Limb (tissue), 2 donors: Measurements from ENCODE around the gene PKIB.
"Not testable (repeated sequence)": the region's sequence is repeated elsewhere in the genome, so short reads cannot be mapped to it uniquely, and the experiment has no call there.

Experiments used
- DNase-seq, 2 donors: peaks; one replicate each; pipeline ENCODE4 v3.0.0-alpha.2; 2016; ENCODE audit errors: extremely low spot score in 2 of 2

The PKIB gene, protein sequence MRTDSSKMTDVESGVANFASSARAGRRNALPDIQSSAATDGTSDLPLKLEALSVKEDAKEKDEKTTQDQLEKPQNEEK

GRCh38 chr6:122609881-122610689 lies at the start of gene PKIB:
Gene PKIB, plus strand, starts transcription at chr6:122610405. Its CDS starts 107,390 bp downstream, at chr6:122717795.
- DNase-seq: peak; percentile 58 to 80

GRCh38 chr6:122563364-122564052 lies 46.7 kb upstream of the PKIB start:
- DNase-seq: no peak

DNA sequence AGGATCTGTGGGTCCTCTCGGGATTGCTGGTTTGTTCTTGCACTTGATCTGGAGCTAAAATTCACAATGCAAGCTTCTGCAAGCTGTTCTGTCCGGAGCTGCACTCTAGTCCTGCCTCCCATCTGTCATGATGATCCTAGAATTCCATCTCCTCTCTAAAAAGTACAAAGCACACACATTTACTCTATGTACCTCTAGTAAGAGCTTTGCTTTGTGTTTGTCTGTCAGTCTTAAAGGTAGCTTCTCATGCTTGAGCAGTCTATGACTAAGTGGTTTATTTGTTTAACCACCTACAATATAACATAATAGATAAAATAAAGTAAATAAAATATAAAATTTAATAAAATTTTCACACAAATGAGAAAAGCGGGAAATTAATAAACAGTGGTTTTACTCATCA lies 46.0 kb upstream of the PKIB start:
- DNase-seq: no peak

- no peak for DNase-seq
These were observed 44.5 kb upstream of the PKIB start for GRCh38 chr6:122565708-122566107.

DNA sequence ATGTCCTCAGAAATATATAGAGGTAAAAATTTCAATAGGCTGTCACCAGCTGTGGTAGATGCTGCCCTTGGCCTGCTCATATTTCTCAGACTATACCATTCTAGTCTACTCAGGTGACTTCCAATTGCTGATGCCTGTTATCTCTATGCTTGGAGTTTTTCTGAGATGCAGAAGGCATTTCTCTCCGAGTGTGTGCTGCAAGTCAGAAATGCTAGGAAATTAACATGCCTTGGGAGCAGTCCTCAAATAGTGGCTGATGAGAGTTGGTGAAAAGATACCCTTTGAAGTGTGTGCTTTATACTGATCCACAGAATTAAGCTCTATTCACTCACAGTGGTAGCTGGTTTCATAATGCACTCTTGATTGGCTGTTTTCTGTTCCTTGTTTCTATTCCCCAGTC lies 43.2 kb upstream of the PKIB start:
- DNase-seq: no peak

DNA sequence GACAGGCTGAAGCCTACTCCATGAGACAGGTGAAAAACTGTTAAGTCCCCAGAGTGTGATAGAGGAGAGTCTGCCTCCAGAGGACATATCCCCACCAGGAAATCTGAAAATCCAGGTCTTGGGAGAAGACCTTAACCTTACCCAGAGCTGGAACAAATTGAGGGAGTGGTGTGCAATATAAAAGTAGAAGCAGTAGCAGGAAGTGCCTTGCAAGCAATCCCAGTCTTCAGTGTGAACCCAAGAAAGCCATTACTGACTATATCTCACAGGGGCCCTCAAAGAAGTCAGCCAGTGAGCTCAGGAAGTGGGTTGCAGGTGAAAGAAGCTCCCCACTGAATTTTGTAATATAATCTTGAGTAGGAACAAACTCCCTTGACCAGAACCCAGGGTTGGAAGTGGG lies 41.9 kb upstream of the PKIB start:
- no peak for DNase-seq

DNA sequence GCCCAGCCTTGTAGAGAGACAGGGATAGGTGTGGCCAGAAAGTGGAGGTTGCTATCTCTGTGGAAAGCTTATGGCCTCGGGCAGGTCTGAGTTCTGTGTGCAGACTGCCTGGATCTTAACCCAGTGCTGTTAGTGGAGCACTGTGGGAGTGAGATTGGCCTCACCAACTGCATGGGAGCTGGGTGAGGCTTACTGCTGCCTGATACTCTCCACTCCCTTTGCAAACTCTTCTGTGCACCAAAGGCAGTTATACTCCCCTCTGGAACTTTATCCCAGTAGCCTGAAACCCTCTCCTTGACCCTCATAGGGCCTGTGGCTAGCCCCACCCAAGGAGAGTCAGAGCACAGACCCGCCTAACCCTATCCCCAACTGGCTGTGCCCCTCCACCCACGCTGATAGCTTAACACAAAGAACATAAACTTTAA lies 41.4 kb upstream of the PKIB start:
- DNase-seq: no peak

GRCh38 chr6:122569230-122569771 lies 40.9 kb upstream of the PKIB start:
- no peak for DNase-seq

DNA sequence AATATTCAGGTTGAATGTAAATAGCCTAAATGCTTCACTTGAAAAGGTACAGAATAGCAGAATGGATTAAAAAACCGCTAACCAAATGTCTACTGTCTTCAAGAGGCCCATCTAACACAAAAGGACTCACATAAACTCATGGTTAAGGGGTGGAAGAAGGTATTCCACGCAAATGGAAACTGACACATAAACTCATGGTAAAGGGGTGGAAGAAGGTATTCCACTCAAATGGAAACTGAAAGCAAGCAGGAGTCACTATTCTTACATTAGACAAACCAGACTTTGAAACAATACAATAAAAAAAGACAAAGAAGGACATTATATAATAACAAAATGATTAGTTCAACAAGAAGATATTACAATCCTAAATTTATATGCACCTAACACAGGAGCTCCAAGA lies 38.3 kb upstream of the PKIB start:
- no peak for DNase-seq

DNA sequence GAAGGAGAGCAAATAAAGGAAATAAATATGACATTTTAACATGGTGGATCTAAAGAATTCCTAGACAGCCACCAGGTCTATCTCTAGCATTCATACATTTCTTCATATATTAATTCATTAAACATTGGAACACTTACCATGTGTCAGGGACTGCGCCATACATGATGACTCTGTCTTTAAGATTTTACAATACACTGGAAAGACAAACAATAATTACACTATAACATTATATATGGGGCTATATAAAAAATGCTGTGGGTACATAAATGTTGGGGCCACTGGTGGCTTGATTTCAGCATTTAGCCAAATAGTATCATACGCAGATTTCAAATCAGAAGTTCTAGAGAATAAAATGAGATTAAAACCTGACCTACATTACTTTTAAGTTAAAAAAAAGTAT lies 33.3 kb upstream of the PKIB start:
- DNase-seq: no peak

- no peak for DNase-seq
These were observed 31.2 kb upstream of the PKIB start for GRCh38 chr6:122578961-122579360.

GRCh38 chr6:122580737-122581136 lies 29.5 kb upstream of the PKIB start:
- DNase-seq: no peak

- DNase-seq: no peak
These were observed 21.1 kb upstream of the PKIB start for GRCh38 chr6:122589115-122589514.

DNA sequence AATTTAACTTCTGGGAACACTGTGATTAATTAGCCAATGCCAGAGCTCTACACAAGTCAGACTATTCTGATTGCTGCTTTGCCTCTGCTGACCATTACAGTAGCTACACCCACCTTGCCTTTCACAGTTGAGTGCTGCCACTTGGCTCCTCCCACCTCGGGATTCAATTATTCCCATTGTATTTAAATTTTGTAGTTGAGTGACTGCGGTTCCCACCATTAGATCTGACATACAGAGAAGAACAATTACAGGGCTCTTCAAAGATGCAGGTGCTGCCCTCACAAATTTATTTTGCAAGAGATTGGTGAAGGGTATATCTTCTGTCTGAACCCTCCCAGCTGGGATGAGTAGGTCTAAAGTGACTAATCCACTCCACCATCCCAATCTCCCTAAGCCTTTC lies 11.9 kb upstream of the PKIB start:
- DNase-seq: not testable (repeated sequence)

DNA sequence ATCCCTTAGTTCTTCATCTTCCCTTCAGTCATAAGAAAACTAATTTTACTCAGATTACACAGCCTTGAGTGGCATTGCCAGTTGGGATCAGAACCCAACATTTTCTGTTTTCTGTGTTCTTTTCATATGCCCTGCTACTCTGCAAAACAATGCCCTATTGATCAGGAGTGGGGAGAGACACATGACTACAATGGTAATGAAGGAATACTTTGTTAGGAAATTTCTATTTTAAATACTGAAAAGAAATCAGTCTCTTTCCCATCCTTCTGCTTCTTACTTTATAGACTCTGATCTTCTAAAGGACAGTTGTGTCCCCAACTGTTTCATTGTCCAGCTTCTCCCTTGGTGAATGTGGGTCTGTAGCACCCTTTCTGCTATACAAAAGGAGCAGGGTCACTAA lies 5.5 kb upstream of the PKIB start:
- DNase-seq: no peak

DNA sequence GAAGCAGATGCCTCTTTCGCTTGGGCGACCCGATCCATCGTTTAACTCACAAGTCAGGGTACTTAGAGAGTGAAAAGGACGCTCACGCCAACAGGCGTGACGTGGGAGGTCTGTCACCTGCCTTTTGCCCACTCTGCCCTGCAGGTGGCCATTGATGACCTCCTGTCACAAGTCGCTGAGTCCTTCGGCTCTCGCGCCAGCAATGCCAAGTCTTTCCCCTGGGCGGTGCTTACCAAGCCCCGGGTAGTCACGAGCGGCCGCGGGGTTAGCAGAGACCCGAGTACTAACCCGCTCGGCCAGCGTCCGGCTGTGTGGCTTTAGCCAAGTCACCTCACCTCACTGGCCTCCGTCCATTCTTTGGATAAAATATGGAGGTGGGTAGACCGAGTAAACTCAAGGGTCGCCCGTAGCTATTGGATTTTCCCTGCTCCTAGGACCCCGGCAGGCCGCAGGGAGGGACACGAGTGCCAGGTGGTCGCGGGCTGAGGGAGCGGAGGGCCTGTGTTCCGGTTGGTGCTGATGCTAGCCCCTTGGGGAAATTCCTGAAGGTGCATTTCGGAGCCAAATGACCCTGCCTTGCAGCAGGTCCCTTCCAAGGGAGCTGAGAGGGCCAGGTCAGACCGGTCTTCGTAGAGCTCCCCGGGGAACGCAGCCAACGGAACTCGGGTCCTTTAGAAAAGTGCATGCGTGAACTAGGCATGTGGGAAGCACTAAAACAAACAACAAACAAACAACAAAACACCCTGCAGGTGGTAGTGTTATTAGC lies 668 bp downstream of the PKIB start:
- peak in 1 of 2 donors; percentile 48 for DNase-seq

DNA sequence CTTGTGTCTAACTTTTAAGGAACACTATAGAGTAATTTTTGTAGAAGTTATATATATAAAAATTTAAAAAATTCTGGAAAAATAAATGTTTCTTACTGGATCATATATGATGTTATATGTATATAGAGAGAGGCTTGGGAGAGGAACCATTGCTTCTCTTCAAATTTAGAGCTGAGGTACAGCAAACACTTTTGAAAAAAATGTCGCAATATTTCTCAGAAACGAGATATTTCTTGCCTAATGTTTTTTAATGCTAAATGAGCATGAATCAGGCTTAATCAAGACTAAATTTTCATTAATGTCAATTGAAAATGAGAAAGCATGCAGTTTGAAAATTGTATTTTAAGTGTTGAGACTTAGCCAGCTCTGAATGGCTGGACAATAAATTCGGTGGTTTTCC lies 2.6 kb downstream of the PKIB start:
- no peak for DNase-seq

- no peak for DNase-seq
These were observed 4.1 kb downstream of the PKIB start for GRCh38 chr6:122614303-122614702.

DNA sequence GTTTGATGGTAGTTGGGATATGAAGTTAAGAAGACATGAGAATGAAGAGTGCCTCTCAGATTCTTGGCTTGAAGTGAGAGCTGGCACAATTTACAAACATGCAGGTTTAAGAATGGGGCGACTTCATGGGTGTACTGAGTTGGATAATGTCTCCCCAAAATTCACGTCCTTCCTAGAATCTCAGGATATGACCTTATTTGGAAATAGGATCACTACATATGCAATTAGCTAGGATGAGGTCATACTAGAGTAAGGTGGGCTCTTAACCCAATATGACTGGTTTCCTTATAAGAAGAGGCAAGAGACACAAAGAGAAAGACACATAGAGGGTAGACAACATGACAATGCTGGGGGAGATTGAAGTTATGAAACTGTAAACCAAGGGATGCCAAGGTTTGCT lies 5.2 kb downstream of the PKIB start:
- no peak for DNase-seq

GRCh38 chr6:122616877-122617276 lies 6.7 kb downstream of the PKIB start:
- DNase-seq: no peak

GRCh38 chr6:122619309-122619708 lies 9.1 kb downstream of the PKIB start:
- DNase-seq: no peak

GRCh38 chr6:122620428-122620827 lies 10.2 kb downstream of the PKIB start:
- no peak for DNase-seq
